Prostate gland (tissue), 2 donors: ENCODE measurements around the gene ARFIP1. TPM values are rescaled to one million over a fixed set of nuclear protein-coding genes. Genes with fewer than 3 reads are reported as not detected.

Source experiments
- DNase-seq: peaks from one replicate; pipeline ENCODE4 v3.0.0-alpha.2; 2019; ENCODE audit warnings: low spot score
- H3K27ac ChIP-seq, 2 donors: fragments of 200-600 bp; sonication (generic); 2 replicates each; pipeline ENCODE4 v1.5.1; 2017 to 2019
- H3K27me3 ChIP-seq: fragments of 200-600 bp; sonication (generic); replicated peaks from 2 replicates; pipeline ENCODE4 v1.5.1; 2019; ENCODE audit not compliant: insufficient read depth
- H3K36me3 ChIP-seq, 2 donors: fragments of 200-600 bp; sonication (generic); 1 replicate in 1 of 2; 2 replicates in 1 of 2; pipeline versions ENCODE4 v1.5.1 to v1.8.1; 2017 to 2019
- H3K4me1 ChIP-seq: fragments of 200-600 bp; sonication (generic); replicated peaks from 2 replicates; pipeline ENCODE4 v1.5.1; 2019
- H3K4me3 ChIP-seq, 2 donors: fragments of 200-600 bp; sonication (generic); 2 replicates each; pipeline ENCODE4 v1.5.1; 2017 to 2019
- H3K9me3 ChIP-seq: fragments of 200-600 bp; sonication (generic); 2 replicates; pipeline ENCODE4 v1.5.1; 2017
- CTCF ChIP-seq, 4 experiments: fragments of 200-600 bp in 2 of 4; fragments of 450-650 bp in 2 of 4; sonication (generic) in 2 of 4; IDR thresholded peaks; 1 replicate in 3 of 4; 2 replicates in 1 of 4; pipeline ENCODE4 v1.5.1; 2016 to 2019; ENCODE audit warnings: antibody characterized with exemption in 4 of 4, mild to moderate bottlenecking in 2 of 4, moderate library complexity in 2 of 4
- POLR2A ChIP-seq: fragments of 450-650 bp; IDR thresholded peaks from one replicate; pipeline ENCODE4 v1.6.1; 2016; ENCODE audit warnings: antibody characterized with exemption, mild to moderate bottlenecking
- POLR2AphosphoS5 ChIP-seq: sonication (generic); formaldehyde crosslinking; IDR thresholded peaks from one replicate; pipeline ENCODE4 v1.6.1; 2017; ENCODE audit warnings: antibody characterized with exemption
- WGBS: methylation state at CpG from one replicate; pipeline ENCODE4 v1.1.5; 2018; 5-methylcytosine and 5-hydroxymethylcytosine counted together
- intact Hi-C: fragments of 100-400 bp; cut with DNase I; formaldehyde crosslinking; loops from one replicate; pipeline ENCODE4 v1.14.2; 2022
- total RNA-seq, 2 donors: library from RNA; depleted of rRNA; stranded (reverse); fragments of >200 nt; gene quantifications; one replicate each; pipeline ENCODE4 v1.1.0, GENCODE V29; 2016

Gene ARFIP1
- total RNA-seq, 2 donors from 2014 or later = 34.7 to 38.9 TPM

GRCh38 chr4:152942346-152942745 lies 162.6 kb downstream of the ARFIP1 start:
- H3K27ac ChIP-seq = no peak overlapping the region
- H3K36me3 ChIP-seq = no peaks in the 10 kb centered on the region
- intact Hi-C loops = no loop called here
- 69% methylated on average over 2 of the region's 2 CpGs for WGBS
- H3K9me3 ChIP-seq = no peaks in the 10 kb centered on the region
- no peaks in the 10 kb centered on the region for H3K27me3 ChIP-seq
- no peaks in the 10 kb centered on the region for H3K4me1 ChIP-seq
- TF ChIP-seq CTCF (IDR thresholded peaks at IDR 0.05) (no peak), POLR2A (no peak), POLR2AphosphoS5 (no peak)
- no peak overlapping the region for H3K4me3 ChIP-seq
- DNase-seq = no peak

GRCh38 chr4:152943672-152944071 lies 163.9 kb downstream of the ARFIP1 start:
- intact Hi-C loops = no loop called here
- no peak for DNase-seq
- H3K36me3 ChIP-seq = no peaks in the 10 kb centered on the region
- no peaks in the 10 kb centered on the region for H3K9me3 ChIP-seq
- no peak overlapping the region for H3K4me3 ChIP-seq
- H3K27me3 ChIP-seq = no peaks in the 10 kb centered on the region
- no peak for TF ChIP-seq POLR2AphosphoS5
- no peak overlapping the region for H3K27ac ChIP-seq
- 74% methylated on average over 6 of the region's 6 CpGs for WGBS
- no peaks in the 10 kb centered on the region for H3K4me1 ChIP-seq

GRCh38 chr4:152944666-152945320 lies 165.0 kb downstream of the ARFIP1 start:
- 76% methylated on average over 4 of the region's 4 CpGs for WGBS

GRCh38 chr4:152945639-152946038 lies 165.9 kb downstream of the ARFIP1 start:
- TF ChIP-seq CTCF (IDR thresholded peaks at IDR 0.05) = no peak
- TF ChIP-seq POLR2A = no peak
- no peak for TF ChIP-seq POLR2AphosphoS5
- Histone ChIP-seq H3K27ac (no peak overlapping the region), H3K36me3 (no peaks in the 10 kb centered on the region), H3K4me1 (no peaks in the 10 kb centered on the region), H3K9me3 (no peaks in the 10 kb centered on the region), H3K27me3 (no peaks in the 10 kb centered on the region), H3K4me3 (no peak overlapping the region)
- DNase-seq = no peak
- intact Hi-C loops = no loop called here
- WGBS = 88% methylated on average over 9 of the region's 9 CpGs

More at GRCh38 chr4:152944666-152945320, 165.0 kb downstream of the ARFIP1 start:
- H3K27ac ChIP-seq = no peak overlapping the region
- TF ChIP-seq POLR2A (no peak), POLR2AphosphoS5 (no peak), CTCF (IDR thresholded peaks at IDR 0.05) (no peak)
- no peak for DNase-seq
- no peak overlapping the region for H3K4me3 ChIP-seq
- H3K4me1 ChIP-seq = no peaks in the 10 kb centered on the region
- H3K27me3 ChIP-seq = no peaks in the 10 kb centered on the region
- H3K9me3 ChIP-seq = no peaks in the 10 kb centered on the region
- intact Hi-C loops = no loop called here
- H3K36me3 ChIP-seq = no peaks in the 10 kb centered on the region

GRCh38 chr4:152946446-152946845 lies 166.7 kb downstream of the ARFIP1 start:
- Histone ChIP-seq H3K4me1 (no peaks in the 10 kb centered on the region), H3K27me3 (no peaks in the 10 kb centered on the region), H3K27ac (no peak overlapping the region), H3K4me3 (no peak overlapping the region), H3K36me3 (no peaks in the 10 kb centered on the region), H3K9me3 (no peaks in the 10 kb centered on the region)
- intact Hi-C loops = no loop called here
- DNase-seq = no peak
- TF ChIP-seq POLR2A (no peak), POLR2AphosphoS5 (no peak), CTCF (IDR thresholded peaks at IDR 0.05) (no peak)
- WGBS = 81% methylated on average over 4 of the region's 4 CpGs
